ENCODE results near the gene KLHL40.

KLHL40 gene

GRCh38 chr3:42664438-42664803 is 20.9 kb upstream of the KLHL40 start:
- TF ChIP-seq EGR1 (IDR thresholded peaks at IDR 0.05) (no peak), FOXM1 (IDR thresholded peaks at IDR 0.05; ENCODE audit: borderline replicate concordance, low read depth) (no peak), ZBTB7A (IDR thresholded peaks at IDR 0.05; ENCODE audit: low read depth) (no peak), YY1 (IDR thresholded peaks at IDR 0.05; ENCODE audit: low read depth) (no peak), CREB1 (IDR thresholded peaks at IDR 0.05; ENCODE audit: low read depth) (no peak), TAF1 (IDR thresholded peaks at IDR 0.05; ENCODE audit: low read depth) (no peak), EP300 (IDR thresholded peaks at IDR 0.05; ENCODE audit: borderline replicate concordance) (no peak)
- TF ChIP-seq, protein P1, sequence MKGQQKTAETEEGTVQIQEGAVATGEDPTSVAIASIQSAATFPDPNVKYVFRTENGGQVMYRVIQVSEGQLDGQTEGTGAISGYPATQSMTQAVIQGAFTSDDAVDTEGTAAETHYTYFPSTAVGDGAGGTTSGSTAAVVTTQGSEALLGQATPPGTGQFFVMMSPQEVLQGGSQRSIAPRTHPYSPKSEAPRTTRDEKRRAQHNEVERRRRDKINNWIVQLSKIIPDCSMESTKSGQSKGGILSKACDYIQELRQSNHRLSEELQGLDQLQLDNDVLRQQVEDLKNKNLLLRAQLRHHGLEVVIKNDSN (IDR thresholded peaks at IDR 0.05): no peak
- TF ChIP-seq, protein P2, sequence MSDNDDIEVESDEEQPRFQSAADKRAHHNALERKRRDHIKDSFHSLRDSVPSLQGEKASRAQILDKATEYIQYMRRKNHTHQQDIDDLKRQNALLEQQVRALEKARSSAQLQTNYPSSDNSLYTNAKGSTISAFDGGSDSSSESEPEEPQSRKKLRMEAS (IDR thresholded peaks at IDR 0.05): no peak

GRCh38 chr3:42665050-42665878 is 20.1 kb upstream of the KLHL40 start:
- TF ChIP-seq EP300 (IDR thresholded peaks at IDR 0.05; ENCODE audit: borderline replicate concordance) (no peak), TCF12 (IDR thresholded peaks at IDR 0.05; ENCODE audit: low read depth) (no peak), NFIC (IDR thresholded peaks at IDR 0.05) (no peak), RAD21 (IDR thresholded peaks at IDR 0.05; ENCODE audit: low read depth) (no peak), FOXM1 (IDR thresholded peaks at IDR 0.05; ENCODE audit: borderline replicate concordance, low read depth) (no peak)
- TF ChIP-seq, protein P3, sequence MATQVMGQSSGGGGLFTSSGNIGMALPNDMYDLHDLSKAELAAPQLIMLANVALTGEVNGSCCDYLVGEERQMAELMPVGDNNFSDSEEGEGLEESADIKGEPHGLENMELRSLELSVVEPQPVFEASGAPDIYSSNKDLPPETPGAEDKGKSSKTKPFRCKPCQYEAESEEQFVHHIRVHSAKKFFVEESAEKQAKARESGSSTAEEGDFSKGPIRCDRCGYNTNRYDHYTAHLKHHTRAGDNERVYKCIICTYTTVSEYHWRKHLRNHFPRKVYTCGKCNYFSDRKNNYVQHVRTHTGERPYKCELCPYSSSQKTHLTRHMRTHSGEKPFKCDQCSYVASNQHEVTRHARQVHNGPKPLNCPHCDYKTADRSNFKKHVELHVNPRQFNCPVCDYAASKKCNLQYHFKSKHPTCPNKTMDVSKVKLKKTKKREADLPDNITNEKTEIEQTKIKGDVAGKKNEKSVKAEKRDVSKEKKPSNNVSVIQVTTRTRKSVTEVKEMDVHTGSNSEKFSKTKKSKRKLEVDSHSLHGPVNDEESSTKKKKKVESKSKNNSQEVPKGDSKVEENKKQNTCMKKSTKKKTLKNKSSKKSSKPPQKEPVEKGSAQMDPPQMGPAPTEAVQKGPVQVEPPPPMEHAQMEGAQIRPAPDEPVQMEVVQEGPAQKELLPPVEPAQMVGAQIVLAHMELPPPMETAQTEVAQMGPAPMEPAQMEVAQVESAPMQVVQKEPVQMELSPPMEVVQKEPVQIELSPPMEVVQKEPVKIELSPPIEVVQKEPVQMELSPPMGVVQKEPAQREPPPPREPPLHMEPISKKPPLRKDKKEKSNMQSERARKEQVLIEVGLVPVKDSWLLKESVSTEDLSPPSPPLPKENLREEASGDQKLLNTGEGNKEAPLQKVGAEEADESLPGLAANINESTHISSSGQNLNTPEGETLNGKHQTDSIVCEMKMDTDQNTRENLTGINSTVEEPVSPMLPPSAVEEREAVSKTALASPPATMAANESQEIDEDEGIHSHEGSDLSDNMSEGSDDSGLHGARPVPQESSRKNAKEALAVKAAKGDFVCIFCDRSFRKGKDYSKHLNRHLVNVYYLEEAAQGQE (IDR thresholded peaks at IDR 0.05; ENCODE audit: low read depth): no peak
- TF ChIP-seq, protein P1 (IDR thresholded peaks at IDR 0.05): no peak

- TF ChIP-seq ZBTB7A (IDR thresholded peaks at IDR 0.05; ENCODE audit: low read depth) (no peak), CREB1 (IDR thresholded peaks at IDR 0.05; ENCODE audit: low read depth) (no peak)
These were observed 19.3 kb upstream of the KLHL40 start for GRCh38 chr3:42666022-42666421.

- TF ChIP-seq RAD21 (IDR thresholded peaks at IDR 0.05; ENCODE audit: low read depth) (no peak), ZBTB7A (IDR thresholded peaks at IDR 0.05; ENCODE audit: low read depth) (no peak), EP300 (IDR thresholded peaks at IDR 0.05; ENCODE audit: borderline replicate concordance) (no peak), CEBPB (IDR thresholded peaks at IDR 0.05) (no peak), YY1 (IDR thresholded peaks at IDR 0.05; ENCODE audit: low read depth) (no peak), EGR1 (IDR thresholded peaks at IDR 0.05) (no peak)
- TF ChIP-seq, protein P3 (IDR thresholded peaks at IDR 0.05; ENCODE audit: low read depth): no peak
These were observed 18.7 kb upstream of the KLHL40 start for GRCh38 chr3:42666577-42666998.

DNA sequence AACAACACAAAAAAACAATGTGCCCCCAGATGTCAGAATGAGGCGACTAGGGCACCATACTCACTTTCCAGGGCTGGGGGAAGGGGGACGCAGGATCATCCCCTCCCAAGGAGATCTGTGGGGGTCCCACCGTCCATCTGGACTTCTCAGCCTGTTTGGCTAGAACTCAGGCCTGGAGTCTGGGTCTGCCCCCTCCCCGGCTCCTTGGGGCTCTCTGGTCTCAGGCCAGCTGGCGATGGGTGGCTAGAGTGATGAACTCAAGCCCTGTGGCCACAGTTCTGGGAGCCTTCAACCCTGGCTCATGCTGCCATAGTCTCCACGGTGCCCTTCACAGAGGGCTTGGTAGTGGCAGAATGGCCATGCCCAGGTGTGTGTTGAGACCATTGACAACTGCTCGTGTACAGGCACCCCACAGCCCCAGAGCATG is 18.2 kb upstream of the KLHL40 start:
- TF ChIP-seq TCF12 (IDR thresholded peaks at IDR 0.05; ENCODE audit: low read depth) (no peak), TAF1 (IDR thresholded peaks at IDR 0.05; ENCODE audit: low read depth) (no peak), EGR1 (IDR thresholded peaks at IDR 0.05) (no peak)

DNA sequence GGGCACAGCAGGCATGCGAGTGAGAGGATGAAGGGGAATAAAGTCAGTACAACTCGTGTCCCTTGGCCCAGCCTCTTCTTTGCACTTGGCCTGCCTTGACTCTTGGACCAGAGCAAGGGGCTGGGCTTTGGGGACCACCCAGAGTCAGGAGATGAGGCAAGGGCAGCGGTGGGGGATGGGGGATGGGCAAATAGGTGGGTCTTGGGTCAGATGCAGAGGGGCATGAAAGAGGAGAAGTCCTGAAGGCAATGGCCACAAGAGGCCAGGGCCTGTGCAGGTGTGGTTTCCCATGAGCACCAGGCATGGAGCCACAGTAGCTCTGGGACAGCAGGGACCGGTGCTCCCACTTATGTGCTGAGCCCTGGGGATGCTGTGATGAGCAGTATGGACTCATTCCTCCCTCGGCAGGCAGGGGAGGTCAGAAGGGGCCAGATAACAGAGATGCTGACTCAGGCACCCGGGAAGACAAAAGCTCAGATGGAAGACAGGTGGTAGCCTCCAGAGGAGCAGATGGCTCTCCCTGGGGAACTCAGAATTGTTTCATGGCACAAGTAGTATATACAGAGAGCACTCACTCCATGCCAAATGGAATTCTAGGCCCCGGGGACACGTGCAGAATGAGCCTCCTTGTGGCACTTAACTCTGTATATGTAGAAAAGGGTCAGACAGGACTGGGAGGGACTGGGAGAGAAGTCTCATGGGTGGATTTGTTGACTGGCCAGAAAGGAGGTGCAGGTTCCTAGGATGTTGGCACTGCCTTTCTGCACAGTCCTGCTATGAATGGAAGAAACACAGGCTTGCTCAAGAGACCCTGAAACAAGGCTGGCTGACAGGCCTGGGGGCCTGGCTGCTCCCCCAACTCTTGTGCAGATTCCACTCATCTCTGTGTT is 17.6 kb upstream of the KLHL40 start:
- TF ChIP-seq, protein P1 (IDR thresholded peaks at IDR 0.05): no peak
- TF ChIP-seq TEAD4 (IDR thresholded peaks at IDR 0.05) (no peak), EGR1 (IDR thresholded peaks at IDR 0.05) (no peak), CEBPB (IDR thresholded peaks at IDR 0.05) (no peak)
- TF ChIP-seq, protein P2 (IDR thresholded peaks at IDR 0.05): no peak
- TF ChIP-seq, protein P3 (IDR thresholded peaks at IDR 0.05; ENCODE audit: low read depth): no peak

Measured in Ishikawa (cell line).